ENCODE measurements around the gene SYNE2.
"Not testable (repeated sequence)": the region's sequence is repeated elsewhere in the genome, so short reads cannot be mapped to it uniquely, and the experiment has no call there.

SYNE2 gene

DNA sequence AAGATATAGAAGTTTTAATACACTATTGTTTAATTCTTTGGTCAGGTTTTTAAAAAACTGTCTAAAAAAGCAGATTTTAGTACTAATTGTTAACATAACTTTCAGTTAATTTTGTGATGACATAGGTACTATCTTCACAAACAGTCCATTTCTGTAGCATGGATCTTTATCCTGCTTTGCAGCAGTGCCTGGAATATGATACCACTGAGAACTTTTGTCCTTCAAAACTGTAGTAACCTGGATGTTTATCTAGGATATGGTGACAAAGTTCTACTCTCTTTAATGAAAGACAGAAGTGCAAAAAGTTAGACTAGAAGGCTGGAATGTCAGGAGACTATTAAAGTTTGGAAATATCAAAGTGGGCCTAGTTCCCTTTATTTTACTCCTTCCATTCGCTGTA lies 159.9 kb downstream of the SYNE2 start:
- in situ Hi-C loops (cut with MboI; ENCODE audit: low sequenced_read_pairs) = no loop called here

DNA sequence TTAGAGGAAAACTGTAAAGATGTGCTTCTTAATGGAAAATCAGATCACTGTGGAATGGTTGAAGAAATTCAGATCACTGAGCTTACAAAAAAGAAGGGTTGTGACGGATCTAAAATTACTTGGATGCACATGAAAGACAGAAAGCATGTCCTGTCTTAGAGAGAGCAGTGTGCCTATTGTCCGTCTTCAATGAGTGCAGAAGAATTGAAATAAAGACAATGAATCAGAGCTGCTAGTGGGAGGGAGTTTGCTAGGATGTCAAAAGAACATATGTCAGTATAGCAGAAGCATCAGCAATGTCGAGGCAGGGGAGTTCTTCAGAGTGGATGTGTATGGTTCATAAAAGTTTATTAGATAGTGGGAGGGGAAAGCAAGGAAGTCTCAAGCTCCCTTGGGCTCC lies 172.7 kb downstream of the SYNE2 start:
- in situ Hi-C loops (cut with MboI; ENCODE audit: low sequenced_read_pairs) = no loop called here

DNA sequence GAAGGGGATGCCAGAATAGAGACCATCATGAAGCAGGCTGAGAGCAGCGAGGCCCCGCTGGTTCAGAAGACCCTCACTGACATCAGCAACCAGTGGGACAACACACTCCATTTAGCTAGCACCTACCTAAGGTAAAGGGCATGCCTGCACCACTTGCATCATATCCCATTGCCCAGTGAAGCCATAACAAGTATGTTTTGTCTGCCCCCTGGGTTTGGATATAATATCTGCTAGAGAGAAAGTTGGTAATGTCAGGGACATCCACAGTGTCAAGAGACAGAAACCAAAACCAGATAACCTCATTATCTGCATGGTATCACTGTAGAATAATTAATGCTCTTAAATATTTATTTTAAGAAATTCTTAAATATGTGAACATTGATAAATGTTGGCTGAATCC lies 173.8 kb downstream of the SYNE2 start:
- in situ Hi-C loops (cut with MboI; ENCODE audit: low sequenced_read_pairs) = no loop called here

GRCh38 chr14:64035143-64035542 lies 182.3 kb downstream of the SYNE2 start:
- in situ Hi-C loops (cut with MboI; ENCODE audit: low sequenced_read_pairs) = no loop called here

GRCh38 chr14:64037869-64038745 lies 185.3 kb downstream of the SYNE2 start:
- in situ Hi-C loops (cut with MboI; ENCODE audit: low sequenced_read_pairs) = not testable (repeated sequence)

DNA sequence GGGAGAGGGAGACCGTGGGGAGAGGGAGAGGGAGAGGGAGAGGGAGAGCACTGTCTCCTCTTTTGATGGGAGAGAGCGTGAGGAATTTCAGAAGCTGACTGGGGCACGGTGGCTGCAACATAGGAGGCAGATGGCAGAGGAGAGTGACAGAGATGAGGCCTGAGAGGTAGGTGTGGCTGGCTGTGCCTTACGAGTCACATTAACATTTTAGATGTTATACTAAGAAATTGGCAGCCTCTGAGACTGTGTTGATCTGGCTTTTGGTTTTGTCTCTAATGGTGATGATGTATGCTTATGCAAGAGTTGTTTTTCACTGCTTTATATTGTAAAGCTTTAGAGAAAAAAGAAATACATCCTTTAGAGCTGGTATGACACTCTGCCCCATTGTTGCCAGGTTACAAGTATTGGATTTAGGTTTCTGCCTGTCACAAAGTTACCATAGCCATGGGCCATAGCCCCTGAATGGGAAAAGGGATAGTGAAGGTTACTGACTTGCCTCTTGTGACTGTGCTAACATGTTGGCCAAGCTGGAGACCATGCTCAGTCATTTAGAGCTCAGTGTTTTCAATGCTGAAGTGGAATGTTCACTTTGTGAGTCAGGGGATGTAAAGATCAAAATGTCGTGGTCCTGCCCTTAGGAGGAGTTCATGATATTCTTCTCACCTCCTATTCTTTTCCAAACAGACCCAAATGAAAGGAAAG lies 186.2 kb downstream of the SYNE2 start:
- in situ Hi-C loops (cut with MboI; ENCODE audit: low sequenced_read_pairs) = no loop called here

DNA sequence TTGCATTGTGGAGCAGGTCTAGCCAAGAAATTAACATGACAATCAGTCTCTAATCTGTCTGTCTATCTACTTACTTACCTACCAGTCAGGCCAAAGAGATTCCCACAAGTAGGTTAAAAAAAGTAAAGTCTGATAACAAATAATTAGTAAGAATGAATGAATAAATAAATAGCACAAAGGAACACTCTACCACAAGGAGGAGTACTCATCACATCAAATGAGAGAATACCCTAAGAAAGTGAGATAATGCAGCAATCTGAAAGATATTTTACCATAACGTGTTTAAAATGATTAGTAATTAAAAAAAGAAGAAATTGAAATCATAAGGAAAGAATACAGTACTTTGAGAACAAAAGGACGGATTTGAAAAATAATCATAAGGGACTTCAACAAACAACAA lies 187.2 kb downstream of the SYNE2 start:
- in situ Hi-C loops (cut with MboI; ENCODE audit: low sequenced_read_pairs) = no loop called here

- in situ Hi-C loops (cut with MboI; ENCODE audit: low sequenced_read_pairs) = not testable (repeated sequence)
Observed at GRCh38 chr14:64043296-64043695, 190.5 kb downstream of the SYNE2 start.

GRCh38 chr14:64045091-64045490 lies 192.3 kb downstream of the SYNE2 start:
- in situ Hi-C loops (cut with MboI; ENCODE audit: low sequenced_read_pairs) = no loop called here

- in situ Hi-C loops (cut with MboI; ENCODE audit: low sequenced_read_pairs) = no loop called here
Observed at GRCh38 chr14:64049616-64050381, 197.0 kb downstream of the SYNE2 start.

GRCh38 chr14:64053694-64054669 lies 201.2 kb downstream of the SYNE2 start:
- in situ Hi-C loops (cut with MboI; ENCODE audit: low sequenced_read_pairs) = no loop called here

- in situ Hi-C loops (cut with MboI; ENCODE audit: low sequenced_read_pairs) = no loop called here
Observed at GRCh38 chr14:64059454-64060198, 206.8 kb downstream of the SYNE2 start.

DNA sequence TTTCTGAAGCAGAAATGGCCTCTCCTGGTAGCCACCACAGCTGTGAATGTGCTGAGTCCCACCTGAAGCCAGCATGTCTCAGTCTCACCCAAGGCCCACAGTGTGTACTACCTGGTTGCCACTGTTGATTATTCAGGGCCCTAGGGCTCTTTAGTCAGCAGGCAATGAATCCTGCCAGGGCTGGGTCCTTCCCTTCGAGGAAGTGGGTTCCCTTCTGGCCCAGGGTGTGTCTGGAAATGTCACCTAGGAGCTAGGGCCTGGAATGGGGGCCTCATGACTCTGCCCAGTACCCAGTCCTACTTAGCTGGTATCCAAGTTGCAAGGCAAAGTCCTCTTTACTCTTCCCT lies 207.4 kb downstream of the SYNE2 start:
- in situ Hi-C loops (cut with MboI; ENCODE audit: low sequenced_read_pairs) = no loop called here

- in situ Hi-C loops (cut with MboI; ENCODE audit: low sequenced_read_pairs) = no loop called here
Observed at GRCh38 chr14:64060648-64061096, 207.9 kb downstream of the SYNE2 start.

DNA sequence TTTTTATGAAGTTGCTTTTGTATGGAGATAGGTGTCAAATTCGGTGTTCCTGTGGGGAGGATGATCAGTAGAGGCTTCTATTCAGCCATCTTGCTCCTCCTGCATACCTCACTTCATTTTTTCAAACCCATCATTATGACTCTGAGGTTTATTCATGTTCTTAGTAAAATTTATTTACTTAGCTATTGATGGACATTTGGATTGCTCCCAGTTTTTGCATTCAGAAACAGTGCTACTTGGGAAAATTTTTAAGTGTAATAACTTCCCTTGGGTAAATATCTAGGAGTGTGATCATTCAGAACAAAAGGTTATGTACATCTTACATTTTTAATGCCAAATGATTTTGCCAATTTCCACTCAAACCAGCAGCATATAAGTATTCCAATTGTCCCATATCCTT lies 208.3 kb downstream of the SYNE2 start:
- in situ Hi-C loops (cut with MboI; ENCODE audit: low sequenced_read_pairs) = no loop called here

- in situ Hi-C loops (cut with MboI; ENCODE audit: low sequenced_read_pairs) = no loop called here
Observed at GRCh38 chr14:64061706-64062105, 208.9 kb downstream of the SYNE2 start.

DNA sequence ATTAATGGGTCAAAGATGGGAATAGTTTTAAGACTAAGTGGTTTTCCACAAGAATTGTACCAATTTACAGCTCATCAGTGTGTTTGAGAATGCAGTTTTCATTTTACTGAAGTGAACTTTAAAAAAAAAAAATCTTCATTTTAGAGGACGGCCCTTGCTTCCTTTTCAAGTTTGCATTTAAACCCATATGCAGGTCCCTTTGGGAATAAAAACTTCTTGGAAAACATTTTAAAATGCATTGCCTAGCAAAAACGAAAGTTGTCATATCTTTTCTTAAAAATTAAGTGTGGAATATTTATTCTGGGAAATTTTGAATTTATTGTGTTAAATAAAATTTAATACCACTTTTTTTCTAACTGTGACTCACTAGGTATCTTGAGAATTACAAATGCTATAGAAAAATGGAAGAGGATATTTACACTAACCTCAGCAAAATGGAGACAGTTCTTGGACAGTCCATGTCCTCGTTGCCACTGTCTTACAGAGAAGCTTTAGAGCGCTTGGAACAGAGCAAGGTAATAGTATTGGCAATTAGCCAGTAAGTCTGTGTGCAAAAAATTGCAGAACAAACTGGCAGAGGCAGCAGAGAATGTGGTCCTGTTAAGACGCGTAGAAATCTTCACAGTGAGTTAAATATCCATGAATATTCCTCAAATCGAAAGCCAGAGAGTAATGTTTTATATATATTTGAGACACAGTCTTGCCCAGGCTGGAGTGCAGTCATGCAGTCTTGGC lies 209.7 kb downstream of the SYNE2 start:
- in situ Hi-C loops (cut with MboI; ENCODE audit: low sequenced_read_pairs) = no loop called here

GRCh38 chr14:64064447-64064846 lies 211.6 kb downstream of the SYNE2 start:
- in situ Hi-C loops (cut with MboI; ENCODE audit: low sequenced_read_pairs) = no loop called here
